SK-N-SH (cell line): ENCODE results near the gene SPRED3. TPM values are rescaled to one million over a fixed set of nuclear protein-coding genes. Genes with fewer than 3 reads are reported as not detected.

ENCODE experiments used
- CTCF ChIA-PET: fragments of 300-600, 350-600 bp; formaldehyde crosslinking; extraction: SDS; loops from one replicate; lab custom pipeline; 2021; lab: Yijun Ruan, JAX
- POLR2A ChIA-PET: fragments of 350-600 bp; sonication (Branson Sonifier 250); formaldehyde crosslinking; extraction: SDS; loops from one replicate; lab custom pipeline; 2020; ENCODE audit warnings: antibody characterized with exemption, inconsistent platforms; lab: Yijun Ruan, JAX
- DNase-seq: peaks from one replicate; pipeline ENCODE4 v3.0.0; 2012
- H2AFZ ChIP-seq: fragments of 200-600 bp; sonication (generic); 2 replicates; pipeline ENCODE4 v1.8.1; 2016; ENCODE audit warnings: antibody characterized with exemption, mild to moderate bottlenecking, low read depth
- H3F3A ChIP-seq: fragments of 200-600 bp; sonication (generic); replicated peaks from 2 replicates; pipeline ENCODE3; 2016; ENCODE audit warnings: antibody characterized with exemption, mild to moderate bottlenecking; ENCODE audit not compliant: insufficient read depth
- H3K27ac ChIP-seq, 2 experiments: fragments of 200-500 bp in 1 of 2; fragments of 200-600 bp in 1 of 2; sonication (Bioruptor generic) in 1 of 2; sonication (generic), shearing (Covaris generic) in 1 of 2; 2 replicates each; pipeline versions ENCODE4 v1.5.1 to v1.6.1; 2014 to 2016; ENCODE audit warnings: low read depth in 2 of 2, inconsistent platforms in 1 of 2, low read length in 1 of 2, mild to moderate bottlenecking in 1 of 2, mixed read lengths in 1 of 2
- H3K27me3 ChIP-seq: fragments of 200-600 bp; sonication (generic), shearing (Covaris generic); 2 replicates; pipeline ENCODE4 v1.6.1; 2016; ENCODE audit warnings: mixed run types; ENCODE audit not compliant: insufficient read depth
- H3K36me3 ChIP-seq, 2 experiments: fragments of 200-500 bp in 1 of 2; fragments of 200-600 bp in 1 of 2; sonication (Bioruptor generic) in 1 of 2; sonication (generic) in 1 of 2; replicated peaks in 1 of 2; 2 replicates each; pipeline versions ENCODE3 to v1.5.1; 2014 to 2016; ENCODE audit warnings: low read length in 1 of 2, mild to moderate bottlenecking in 1 of 2; ENCODE audit not compliant: insufficient read depth in 2 of 2, control insufficient read depth in 1 of 2
- H3K4me1 ChIP-seq, 2 experiments: fragments of 200-500 bp in 1 of 2; fragments of 200-600 bp in 1 of 2; sonication (Bioruptor generic) in 1 of 2; sonication (generic), shearing (Covaris generic) in 1 of 2; 2 replicates each; pipeline versions ENCODE4 v1.5.1 to v1.6.1; 2014 to 2016; ENCODE audit warnings: low read depth in 1 of 2, low read length in 1 of 2, mixed run types in 1 of 2; ENCODE audit not compliant: insufficient read depth in 2 of 2, control insufficient read depth in 1 of 2
- H3K4me2 ChIP-seq: fragments of 200-600 bp; sonication (generic), shearing (Covaris generic); 2 replicates; pipeline ENCODE4 v1.6.1; 2017; ENCODE audit warnings: mixed run types
- H3K4me3 ChIP-seq, 2 experiments: fragments of 200-500 bp in 1 of 2; fragments of 200-600 bp in 1 of 2; sonication (Bioruptor generic) in 1 of 2; sonication (generic), shearing (Covaris generic) in 1 of 2; 2 replicates each; pipeline versions ENCODE4 v1.5.1 to v1.8.1; 2014 to 2016; ENCODE audit warnings: low read depth in 2 of 2, inconsistent platforms in 1 of 2, low read length in 1 of 2, mild to moderate bottlenecking in 1 of 2, mixed read lengths in 1 of 2, moderate library complexity in 1 of 2
- H3K79me2 ChIP-seq: fragments of 200-600 bp; sonication (generic); 2 replicates; pipeline ENCODE4 v1.8.1; 2017; ENCODE audit warnings: mild to moderate bottlenecking; ENCODE audit not compliant: insufficient read depth
- H3K9ac ChIP-seq: fragments of 200-600 bp; sonication (generic); 2 replicates; pipeline ENCODE4 v1.6.1; 2017; ENCODE audit warnings: mixed run types
- H3K9me2 ChIP-seq: fragments of 200-600 bp; sonication (generic); 2 replicates; pipeline ENCODE4 v1.6.1; 2017; ENCODE audit warnings: mixed run types
- H3K9me3 ChIP-seq: fragments of 200-600 bp; sonication (generic); 2 replicates; pipeline ENCODE4 v1.6.1; 2017; ENCODE audit warnings: mixed run types, mild to moderate bottlenecking, moderate library complexity
- H4K20me1 ChIP-seq: fragments of 200-600 bp; sonication (generic); 2 replicates; pipeline ENCODE4 v1.6.1; 2017; ENCODE audit warnings: mild to moderate bottlenecking, mixed run types; ENCODE audit not compliant: insufficient read depth
- EZH2phosphoT487 ChIP-seq: fragments of 200-600 bp; sonication (generic); IDR thresholded peaks from 2 replicates; pipeline ENCODE4 v1.6.1; 2017; ENCODE audit warnings: low read depth, mixed run types, mild to moderate bottlenecking, antibody characterized with exemption, moderate library complexity, borderline replicate concordance
- FOSL2 ChIP-seq: IDR thresholded peaks from 2 replicates; pipeline ENCODE4 v1.4.0; 2012; ENCODE audit warnings: low read depth, mild to moderate bottlenecking, moderate library complexity, borderline replicate concordance
- MAX ChIP-seq: IDR thresholded peaks from 2 replicates; pipeline ENCODE4 v1.4.0; 2012; ENCODE audit warnings: low read depth
- MEF2A ChIP-seq: IDR thresholded peaks from 2 replicates; pipeline ENCODE4 v1.4.0; 2012; ENCODE audit warnings: low read depth, borderline replicate concordance
- MXI1 ChIP-seq: IDR thresholded peaks from 2 replicates; pipeline ENCODE4 v1.6.1; 2012; ENCODE audit warnings: mild to moderate bottlenecking, low read depth, low read length, improper control_type of control experiment
- NRF1 ChIP-seq: IDR thresholded peaks from 2 replicates; pipeline ENCODE4 v1.6.1; 2012; ENCODE audit warnings: low read depth, mild to moderate bottlenecking, low read length
- RCOR1 ChIP-seq: fragments of 150-350 bp; IDR thresholded peaks from 2 replicates; pipeline ENCODE4 v1.6.1; 2017; ENCODE audit warnings: antibody characterized with exemption, low read length
- REST ChIP-seq: IDR thresholded peaks from 2 replicates; pipeline ENCODE4 v1.6.1; 2012; ENCODE audit warnings: mild to moderate bottlenecking, low read depth, low read length, moderate library complexity
- RFX5 ChIP-seq: IDR thresholded peaks from 2 replicates; pipeline ENCODE4 v1.6.1; 2012; ENCODE audit warnings: mild to moderate bottlenecking, improper control_type of control experiment, low read length
- RXRA ChIP-seq: IDR thresholded peaks from 2 replicates; pipeline ENCODE4 v1.4.0; 2012; ENCODE audit warnings: low read depth, mild to moderate bottlenecking, borderline replicate concordance
- SMC3 ChIP-seq: IDR thresholded peaks from 2 replicates; pipeline ENCODE4 v1.6.1; 2012; ENCODE audit warnings: low read depth, low read length, improper control_type of control experiment
- TAF1 ChIP-seq: IDR thresholded peaks from 2 replicates; pipeline ENCODE4 v1.6.1; 2012; ENCODE audit warnings: low read depth, mild to moderate bottlenecking, low read length, moderate library complexity, borderline replicate concordance
- TCF12 ChIP-seq: IDR thresholded peaks from 2 replicates; pipeline ENCODE4 v1.4.0; 2012
- USF1 ChIP-seq: IDR thresholded peaks from 2 replicates; pipeline ENCODE4 v1.4.0; 2012; ENCODE audit warnings: low read depth, borderline replicate concordance
- USF2 ChIP-seq: fragments of 150-350 bp; IDR thresholded peaks from 2 replicates; pipeline ENCODE4 v1.6.1; 2017; ENCODE audit warnings: antibody characterized with exemption, low read length, low read depth, borderline replicate concordance
- ZBTB33 ChIP-seq: IDR thresholded peaks from 2 replicates; pipeline ENCODE4 v1.4.0; 2012; ENCODE audit warnings: low read depth, borderline replicate concordance
- WGBS: methylation state at CpG from one replicate; pipeline ENCODE4 v1.1.6; 2017; ENCODE audit warnings: low lambda C conversion rate; 5-methylcytosine and 5-hydroxymethylcytosine counted together
- polyA plus RNA-seq, 3 experiments: library from polyadenylated mRNA; depleted of rRNA; stranded (reverse); fragments of >200 nt; gene quantifications; 2 replicates each; pipeline ENCODE4 v1.2.3, GENCODE V29; 2012

The SPRED3 gene
- polyA plus RNA-seq, 1 of the 3 experiments (the other 2 are of a cell fraction) = 11.1 TPM

GRCh38 chr19:38373907-38374331, 14.6 kb upstream of the SPRED3 start:
- peaks cover 42% of the 10 kb centered on the region for H3K79me2 ChIP-seq
- DNase-seq = no peak
- H3K4me3 ChIP-seq = peak overlapping the region; percentile 39 to 91
- peaks cover 6 to 14% of the 10 kb centered on the region in 2 experiments; a peak in 3 of 4 replicates for H3K4me1 ChIP-seq
- H3K9me3 ChIP-seq = no peaks in the 10 kb centered on the region
- no peaks in the 10 kb centered on the region for H3K27me3 ChIP-seq
- H3F3A ChIP-seq = no peaks in the 10 kb centered on the region
- peak overlapping the region; percentile 83 for H3K4me2 ChIP-seq
- ChIA-PET CTCF (interaction anchor here (0.6 to 1.9 kb wide), 11 partner anchors 11 to 472 kb away, joined by 3 to 12 read pairs (median 3); partner anchors contain the start of genes CATSPERG and FAM98C), POLR2A (interaction anchor here (0.6 to 3.6 kb wide), 11 partner anchors 11 to 1062 kb away, joined by 3 to 29 read pairs (median 4); partner anchors contain the start of genes CATSPERG, EIF3K, GGN and RPS16)
- peaks cover 24% of the 10 kb centered on the region for H4K20me1 ChIP-seq
- peak overlapping the region; percentile 33; the same call in 1 of the 2 replicates for H3K9ac ChIP-seq
- H2AFZ ChIP-seq = peak overlapping the region; percentile 97
- no peak for TF ChIP-seq FOSL2
- TF ChIP-seq TAF1 = no peak; the same call in 1 of the 2 replicates
- TF ChIP-seq TCF12 = no peak
- no peak for TF ChIP-seq MEF2A
- no peak for TF ChIP-seq SMC3
- TF ChIP-seq MAX = no peak
- TF ChIP-seq RXRA = no peak
- TF ChIP-seq USF2 = no peak
- no peak for TF ChIP-seq REST
- TF ChIP-seq ZBTB33 = no peak
- TF ChIP-seq RFX5 = no peak
- no peak for TF ChIP-seq RCOR1
- no peak for TF ChIP-seq USF1
- TF ChIP-seq MXI1 = no peak
- TF ChIP-seq EZH2phosphoT487 = no peak
- no peak for TF ChIP-seq NRF1
- H3K36me3 ChIP-seq = peaks cover 4 to 13% of the 10 kb centered on the region in 2 experiments
- no peaks in the 10 kb centered on the region for H3K9me2 ChIP-seq
- H3K27ac ChIP-seq = peak overlapping the region; percentile 51 to 87
- WGBS = 77% methylated on average over 6 of the region's 6 CpGs
